ENCODE data around the gene ACAA1. TPM values are rescaled to one million over a fixed set of nuclear protein-coding genes. Genes with fewer than 3 reads are reported as not detected.
"Not testable (repeated sequence)": the region's sequence is repeated elsewhere in the genome, so short reads cannot be mapped to it uniquely, and the experiment has no call there.

ACAA1 gene
- total and polyA plus RNA-seq, 5 donors: 80.8 to 98.8 (median 93.7) TPM

GRCh38 chr3:38141952-38142273, 5.0 kb upstream of the ACAA1 start:
- Histone ChIP-seq H3K4me1 (ENCODE audit: control insufficient read depth, insufficient read depth, low read length) (peaks cover 8% of the 10 kb centered on the region), H3K27me3 (ENCODE audit: control insufficient read depth, insufficient read depth) (no peaks in the 10 kb centered on the region), H3K9me3 (ENCODE audit: control insufficient read depth, low read length) (no peaks in the 10 kb centered on the region), H3K27ac (ENCODE audit: low read length) (no peak overlapping the region), H3K4me3 (ENCODE audit: low read length) (no peak overlapping the region)
- ATAC-seq (no peak), DNase-seq (no peak)
- 92% methylated on average over 2 of the region's 2 CpGs for WGBS
- intact Hi-C loops (cut with DNase I): no loop called here

GRCh38 chr3:38141173-38141951, 4.4 kb upstream of the ACAA1 start:
- ATAC-seq (no peak), DNase-seq (peak in 1 of 3 donors; percentile 32)
- H3K4me3 ChIP-seq (ENCODE audit: low read length): no peak overlapping the region
- intact Hi-C loops (cut with DNase I): no loop called here
- no peaks in the 10 kb centered on the region for H3K27me3 ChIP-seq (ENCODE audit: control insufficient read depth, insufficient read depth)
- H3K27ac ChIP-seq (ENCODE audit: low read length): no peak overlapping the region
- 87% methylated on average over 7 of the region's 7 CpGs for WGBS
- no peaks in the 10 kb centered on the region for H3K9me3 ChIP-seq (ENCODE audit: control insufficient read depth, low read length)
- H3K4me1 ChIP-seq (ENCODE audit: control insufficient read depth, insufficient read depth, low read length): peaks cover 8% of the 10 kb centered on the region

GRCh38 chr3:38140326-38141172, 3.6 kb upstream of the ACAA1 start:
- 95% methylated on average over 13 of the region's 13 CpGs for WGBS
- DNase-seq (peak in 1 of 3 donors; percentile 39), ATAC-seq (no peak)
- Histone ChIP-seq H3K27ac (ENCODE audit: low read length) (no peak overlapping the region), H3K4me1 (ENCODE audit: control insufficient read depth, insufficient read depth, low read length) (peaks cover 10% of the 10 kb centered on the region), H3K9me3 (ENCODE audit: control insufficient read depth, low read length) (no peaks in the 10 kb centered on the region), H3K4me3 (ENCODE audit: low read length) (no peak overlapping the region), H3K27me3 (ENCODE audit: control insufficient read depth, insufficient read depth) (no peaks in the 10 kb centered on the region)
- intact Hi-C loops (cut with DNase I): no loop called here

GRCh38 chr3:38139652-38140051, 2.7 kb upstream of the ACAA1 start:
- no peak overlapping the region for H3K27ac ChIP-seq (ENCODE audit: low read length)
- ATAC-seq: no peak
- 88% methylated on average over 7 of the region's 7 CpGs for WGBS
- intact Hi-C loops (cut with DNase I): loop anchor here in 1 of 4 donors (2.0 kb wide), 1 partner anchor 25 kb away; the partner anchor contains the start of gene OXSR1
- peak overlapping the region; percentile 60 for H3K4me3 ChIP-seq (ENCODE audit: low read length)
- DNase-seq: peak in 1 of 3 donors; percentile 31
- H3K9me3 ChIP-seq (ENCODE audit: control insufficient read depth, low read length): no peaks in the 10 kb centered on the region
- peaks cover 10% of the 10 kb centered on the region for H3K4me1 ChIP-seq (ENCODE audit: control insufficient read depth, insufficient read depth, low read length)
- H3K27me3 ChIP-seq (ENCODE audit: control insufficient read depth, insufficient read depth): no peaks in the 10 kb centered on the region

GRCh38 chr3:38139191-38139590, 2.3 kb upstream of the ACAA1 start:
- H3K4me3 ChIP-seq (ENCODE audit: low read length): peak overlapping the region; percentile 60
- H3K4me1 ChIP-seq (ENCODE audit: control insufficient read depth, insufficient read depth, low read length): peaks cover 10% of the 10 kb centered on the region
- no peak overlapping the region for H3K27ac ChIP-seq (ENCODE audit: low read length)
- 16% methylated on average over 8 of the region's 8 CpGs for WGBS
- intact Hi-C loops (cut with DNase I): loop anchor here in 1 of 4 donors (2.0 kb wide), 1 partner anchor 26 kb away; the partner anchor contains the start of gene OXSR1
- ATAC-seq (no peak), DNase-seq (no peak)
- H3K27me3 ChIP-seq (ENCODE audit: control insufficient read depth, insufficient read depth): no peaks in the 10 kb centered on the region
- no peaks in the 10 kb centered on the region for H3K9me3 ChIP-seq (ENCODE audit: control insufficient read depth, low read length)

- peak; percentile 89 to 95 (median 95) for DNase-seq
- WGBS: under 1% methylated on average over 65 of the region's 65 CpGs
- peak; percentile 57 to 65 for ATAC-seq
- intact Hi-C loops (cut with DNase I): loop anchor here in 1 of 4 donors (2.0 kb wide), 1 partner anchor 26 kb away; the partner anchor contains the start of gene OXSR1
- H3K27me3 ChIP-seq (ENCODE audit: control insufficient read depth, insufficient read depth): no peaks in the 10 kb centered on the region
- H3K27ac ChIP-seq (ENCODE audit: low read length): peak within 1 kb of the TSS; percentile 97
- H3K4me3 ChIP-seq (ENCODE audit: low read length): peak within 1 kb of the TSS; percentile 60
- peaks cover 10% of the 10 kb centered on the region for H3K4me1 ChIP-seq (ENCODE audit: control insufficient read depth, insufficient read depth, low read length)
- no peaks in the 10 kb centered on the region for H3K9me3 ChIP-seq (ENCODE audit: control insufficient read depth, low read length)
These were observed 1.6 kb upstream of the ACAA1 start, which contains the start of gene MYD88 for GRCh38 chr3:38138349-38139190. TSS of gene MYD88 (plus strand) at chr3:38138661. CDS start at chr3:38138701, 40 bp downstream.

- peak in 1 of 3 donors; percentile 59 for DNase-seq
- WGBS: 17% methylated on average over 22 of the region's 22 CpGs
These were observed 855 bp upstream of the ACAA1 start for GRCh38 chr3:38137615-38138348.

GRCh38 chr3:38136393-38136776, 542 bp downstream of the ACAA1 start:
- no peaks in the 10 kb centered on the region for H3K27me3 ChIP-seq (ENCODE audit: control insufficient read depth, insufficient read depth)
- DNase-seq (no peak), ATAC-seq (no peak)
- intact Hi-C loops (cut with DNase I): no loop called here
- peak overlapping the region; percentile 56 for H3K27ac ChIP-seq (ENCODE audit: low read length)
- peaks cover 10% of the 10 kb centered on the region for H3K4me1 ChIP-seq (ENCODE audit: control insufficient read depth, insufficient read depth, low read length)
- no peaks in the 10 kb centered on the region for H3K9me3 ChIP-seq (ENCODE audit: control insufficient read depth, low read length)
- H3K4me3 ChIP-seq (ENCODE audit: low read length): peak overlapping the region; percentile 79
- WGBS: under 1% methylated on average over 20 of the region's 20 CpGs

More at GRCh38 chr3:38137615-38138348, 855 bp upstream of the ACAA1 start:
- H3K27me3 ChIP-seq (ENCODE audit: control insufficient read depth, insufficient read depth): no peaks in the 10 kb centered on the region
- intact Hi-C loops (cut with DNase I): loop anchor here in 1 of 4 donors (2.0 kb wide), 1 partner anchor 27 kb away; the partner anchor contains the start of gene OXSR1
- H3K4me3 ChIP-seq (ENCODE audit: low read length): peak overlapping the region; percentile 60
- ATAC-seq: peak in 1 of 2 donors; percentile 1
- peaks cover 10% of the 10 kb centered on the region for H3K4me1 ChIP-seq (ENCODE audit: control insufficient read depth, insufficient read depth, low read length)
- peak overlapping the region; percentile 97 for H3K27ac ChIP-seq (ENCODE audit: low read length)
- no peaks in the 10 kb centered on the region for H3K9me3 ChIP-seq (ENCODE audit: control insufficient read depth, low read length)

GRCh38 chr3:38135621-38136277, 1.2 kb downstream of the ACAA1 start:
- intact Hi-C loops (cut with DNase I); H3K27me3 ChIP-seq (ENCODE audit: control insufficient read depth, insufficient read depth); ATAC-seq; H3K27ac ChIP-seq (ENCODE audit: low read length); DNase-seq; H3K9me3 ChIP-seq (ENCODE audit: control insufficient read depth, low read length): not testable (repeated sequence)
- WGBS: 61% methylated on average over 10 of the region's 10 CpGs
- Histone ChIP-seq H3K4me1 (ENCODE audit: control insufficient read depth, insufficient read depth, low read length) (peaks cover 14% of the 10 kb centered on the region), H3K4me3 (ENCODE audit: low read length) (peak overlapping the region; percentile 79)
